Esophagus squamous epithelium (tissue), 4 donors: Measurements from ENCODE around the gene SERHL2.

Experiments used
- CTCF ChIP-seq, 6 experiments: fragments of 450-650 bp in 4 of 6; fragments of 200-600 bp in 2 of 6; sonication (generic) in 2 of 6; IDR thresholded peaks; one replicate each; pipeline ENCODE4 v1.5.1; 2016 to 2019; ENCODE audit warnings: antibody characterized with exemption in 6 of 6, mild to moderate bottlenecking in 4 of 6, moderate library complexity in 4 of 6
- POLR2A ChIP-seq, 4 donors: fragments of 450-650 bp; IDR thresholded peaks; one replicate each; pipeline ENCODE4 v1.6.1; 2017; ENCODE audit warnings: antibody characterized with exemption in 4 of 4, mild to moderate bottlenecking in 4 of 4, moderate library complexity in 3 of 4

- TF ChIP-seq POLR2A (IDR thresholded peaks at IDR 0.05), result no peak
- TF ChIP-seq CTCF (IDR thresholded peaks at IDR 0.05), result no peak
Observed at GRCh38 chr22:42561856-42562255, 8.1 kb downstream of the SERHL2 start.
